Measurements from ENCODE around the gene FILIP1L. TPM values are rescaled to one million over a fixed set of nuclear protein-coding genes. Genes with fewer than 3 reads are reported as not detected.

The FILIP1L gene
- total RNA-seq, 1 donor from 2014 or later, result 19.4 TPM

DNA sequence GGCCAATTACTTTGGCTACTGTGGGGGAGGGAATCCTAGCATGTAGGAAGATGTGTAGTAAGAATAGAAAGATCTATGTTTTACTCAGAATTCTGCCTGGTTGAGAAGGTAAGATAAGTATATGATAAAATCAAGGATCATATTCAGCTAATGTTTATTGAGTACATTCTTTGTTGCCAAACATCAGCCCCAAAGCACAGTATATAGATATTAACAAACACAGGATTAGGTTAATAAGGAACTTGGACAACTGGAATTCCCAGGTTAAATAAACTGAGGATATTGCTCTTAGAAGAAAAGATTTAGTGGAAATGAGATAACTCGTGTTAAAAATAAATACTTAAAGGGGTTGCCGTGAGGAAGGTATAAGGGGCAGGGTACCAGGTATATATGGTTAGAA, 129.6 kb downstream of the FILIP1L start:
- peaks cover 2% of the 10 kb centered on the region for H3K36me3 Mint-ChIP-seq (ENCODE audit: insufficient read depth)
- TF ChIP-seq, protein P1, sequence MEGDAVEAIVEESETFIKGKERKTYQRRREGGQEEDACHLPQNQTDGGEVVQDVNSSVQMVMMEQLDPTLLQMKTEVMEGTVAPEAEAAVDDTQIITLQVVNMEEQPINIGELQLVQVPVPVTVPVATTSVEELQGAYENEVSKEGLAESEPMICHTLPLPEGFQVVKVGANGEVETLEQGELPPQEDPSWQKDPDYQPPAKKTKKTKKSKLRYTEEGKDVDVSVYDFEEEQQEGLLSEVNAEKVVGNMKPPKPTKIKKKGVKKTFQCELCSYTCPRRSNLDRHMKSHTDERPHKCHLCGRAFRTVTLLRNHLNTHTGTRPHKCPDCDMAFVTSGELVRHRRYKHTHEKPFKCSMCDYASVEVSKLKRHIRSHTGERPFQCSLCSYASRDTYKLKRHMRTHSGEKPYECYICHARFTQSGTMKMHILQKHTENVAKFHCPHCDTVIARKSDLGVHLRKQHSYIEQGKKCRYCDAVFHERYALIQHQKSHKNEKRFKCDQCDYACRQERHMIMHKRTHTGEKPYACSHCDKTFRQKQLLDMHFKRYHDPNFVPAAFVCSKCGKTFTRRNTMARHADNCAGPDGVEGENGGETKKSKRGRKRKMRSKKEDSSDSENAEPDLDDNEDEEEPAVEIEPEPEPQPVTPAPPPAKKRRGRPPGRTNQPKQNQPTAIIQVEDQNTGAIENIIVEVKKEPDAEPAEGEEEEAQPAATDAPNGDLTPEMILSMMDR (IDR thresholded peaks at IDR 0.05; ENCODE audit: unreplicated experiment), result no peak
- no peaks in the 10 kb centered on the region for H3K9me3 Mint-ChIP-seq (ENCODE audit: low read depth)
- H3K4me1 Mint-ChIP-seq (ENCODE audit: low read depth), result peaks cover 9% of the 10 kb centered on the region
- H3K27ac Mint-ChIP-seq, result no peak overlapping the region
- H3K27me3 Mint-ChIP-seq, result no peaks in the 10 kb centered on the region
- no peak overlapping the region for H3K4me3 Mint-ChIP-seq (ENCODE audit: low read depth)
- DNase-seq (ENCODE audit: low spot score, unreplicated experiment), result no peak

DNA sequence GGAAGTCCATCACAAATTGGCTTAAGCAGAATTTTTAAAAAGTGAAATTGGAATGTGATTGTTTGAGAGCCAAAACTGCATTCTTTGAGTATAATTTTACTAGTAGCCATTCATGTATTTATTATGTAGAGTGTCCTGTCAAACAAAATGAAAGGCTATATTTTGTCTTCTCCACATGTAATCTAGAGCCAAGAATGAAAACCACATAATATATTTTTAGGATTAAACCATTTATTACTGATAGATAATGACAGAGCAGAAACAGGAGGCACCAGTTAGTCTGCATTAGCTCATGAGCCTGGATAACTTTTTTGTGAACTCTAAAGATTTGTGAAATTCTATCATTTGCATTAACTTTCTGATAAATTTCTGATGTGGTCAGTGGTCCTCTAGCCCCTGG, 130.2 kb downstream of the FILIP1L start:
- H3K36me3 Mint-ChIP-seq (ENCODE audit: insufficient read depth), result peaks cover 2% of the 10 kb centered on the region
- no peaks in the 10 kb centered on the region for H3K27me3 Mint-ChIP-seq
- H3K9me3 Mint-ChIP-seq (ENCODE audit: low read depth), result no peaks in the 10 kb centered on the region
- DNase-seq (ENCODE audit: low spot score, unreplicated experiment), result no peak
- peaks cover 9% of the 10 kb centered on the region for H3K4me1 Mint-ChIP-seq (ENCODE audit: low read depth)
- H3K4me3 Mint-ChIP-seq (ENCODE audit: low read depth), result no peak overlapping the region
- TF ChIP-seq, protein P1 (IDR thresholded peaks at IDR 0.05; ENCODE audit: unreplicated experiment), result no peak
- no peak overlapping the region for H3K27ac Mint-ChIP-seq

DNA sequence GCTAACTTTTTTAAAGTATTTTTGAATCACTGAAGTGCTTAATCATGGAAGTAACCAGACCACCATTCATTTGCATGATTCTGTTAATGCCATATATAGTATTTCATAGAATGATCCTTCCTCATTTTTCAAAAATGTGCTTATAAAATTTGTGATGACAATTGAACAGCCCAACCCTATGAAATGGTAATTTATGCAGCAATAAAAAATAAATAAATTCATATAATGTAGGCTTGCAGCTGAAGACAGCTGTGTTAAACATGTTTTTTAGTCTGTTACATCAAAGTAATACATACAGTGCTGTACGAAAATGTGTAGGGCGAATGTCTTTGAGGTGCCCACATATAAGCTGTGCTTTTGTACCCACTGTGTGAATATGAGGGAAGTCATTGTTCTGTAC, 131.7 kb downstream of the FILIP1L start:
- Mint-ChIP-seq H3K9me3 (ENCODE audit: low read depth) (no peaks in the 10 kb centered on the region), H3K27ac (no peak overlapping the region), H3K4me3 (ENCODE audit: low read depth) (no peak overlapping the region), H3K36me3 (ENCODE audit: insufficient read depth) (peaks cover 2% of the 10 kb centered on the region), H3K27me3 (no peaks in the 10 kb centered on the region), H3K4me1 (ENCODE audit: low read depth) (peaks cover 9% of the 10 kb centered on the region)
- no peak for DNase-seq (ENCODE audit: low spot score, unreplicated experiment)
- TF ChIP-seq, protein P1 (IDR thresholded peaks at IDR 0.05; ENCODE audit: unreplicated experiment), result no peak

DNA sequence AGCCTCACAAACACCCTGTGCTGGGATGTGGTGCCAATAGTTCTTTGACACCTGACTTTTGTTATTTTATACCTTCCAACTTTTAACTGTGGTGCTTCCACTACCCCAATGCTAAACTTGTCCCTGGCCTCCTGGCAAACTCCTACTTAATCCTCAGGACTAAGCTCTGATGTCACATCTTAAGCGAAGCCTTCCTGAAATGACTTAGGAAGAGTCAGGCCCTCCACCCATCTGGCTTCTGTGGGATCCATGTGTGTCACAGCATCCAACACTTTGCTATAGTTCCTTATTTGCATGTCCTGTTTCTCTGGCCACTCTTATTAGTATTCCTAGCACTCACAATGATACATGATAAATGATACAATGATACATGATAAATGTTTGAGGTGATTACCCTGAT, 133.2 kb downstream of the FILIP1L start:
- Mint-ChIP-seq H3K27me3 (no peaks in the 10 kb centered on the region), H3K4me3 (ENCODE audit: low read depth) (no peak overlapping the region), H3K36me3 (ENCODE audit: insufficient read depth) (peaks cover 4% of the 10 kb centered on the region), H3K4me1 (ENCODE audit: low read depth) (peaks cover 9% of the 10 kb centered on the region), H3K9me3 (ENCODE audit: low read depth) (peaks cover 7% of the 10 kb centered on the region), H3K27ac (no peak overlapping the region)
- TF ChIP-seq, protein P1 (IDR thresholded peaks at IDR 0.05; ENCODE audit: unreplicated experiment), result no peak
- no peak for DNase-seq (ENCODE audit: low spot score, unreplicated experiment)

DNA sequence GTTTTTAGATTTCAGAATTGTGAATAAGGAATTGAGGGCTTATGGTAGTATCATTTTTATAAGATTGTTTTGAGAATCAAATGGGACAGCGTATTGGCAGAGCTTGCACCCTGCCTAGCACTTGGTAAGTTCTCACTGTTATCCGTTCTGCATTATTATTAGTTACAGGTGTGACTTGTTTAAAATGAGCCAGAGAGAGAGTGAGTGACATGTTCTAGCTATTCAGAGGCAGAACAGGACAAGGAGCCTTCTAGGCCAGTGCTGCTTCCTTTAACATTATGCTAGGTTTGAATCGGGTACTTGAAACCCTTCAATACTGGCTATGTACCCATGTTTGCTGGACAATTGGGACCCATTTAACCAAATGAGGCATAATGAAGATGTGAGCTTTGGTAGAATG, 133.7 kb downstream of the FILIP1L start:
- peaks cover 4% of the 10 kb centered on the region for H3K36me3 Mint-ChIP-seq (ENCODE audit: insufficient read depth)
- H3K27ac Mint-ChIP-seq, result no peak overlapping the region
- TF ChIP-seq, protein P1 (IDR thresholded peaks at IDR 0.05; ENCODE audit: unreplicated experiment), result no peak
- H3K9me3 Mint-ChIP-seq (ENCODE audit: low read depth), result peaks cover 7% of the 10 kb centered on the region
- no peaks in the 10 kb centered on the region for H3K27me3 Mint-ChIP-seq
- no peak for DNase-seq (ENCODE audit: low spot score, unreplicated experiment)
- no peak overlapping the region for H3K4me3 Mint-ChIP-seq (ENCODE audit: low read depth)
- H3K4me1 Mint-ChIP-seq (ENCODE audit: low read depth), result peaks cover 9% of the 10 kb centered on the region

Measured in progenitor cell of endocrine pancreas (in vitro differentiated cells).